Liver (tissue), 9 donors: Measurements from ENCODE around the gene SERHL2. TPM values are rescaled to one million over a fixed set of nuclear protein-coding genes. Genes with fewer than 3 reads are reported as not detected.
A peak's percentile ranks its signal among the peaks of the same experiment; 100 is the strongest.
"Not testable (repeated sequence)": the region's sequence is repeated elsewhere in the genome, so short reads cannot be mapped to it uniquely, and the experiment has no call there.

Source experiments
- DNase-seq: peaks from one replicate; pipeline ENCODE4 v3.0.0-alpha.2; 2017; ENCODE audit warnings: low spot score
- H3K27ac ChIP-seq, 2 donors: one replicate each; pipeline ENCODE4 v1.7.0; 2013; ENCODE audit warnings: inconsistent platforms in 2 of 2, low read length in 2 of 2, control low read depth in 1 of 2, low read depth in 1 of 2, mild to moderate bottlenecking in 1 of 2
- H3K27me3 ChIP-seq, 4 donors: one replicate each; pipeline versions ENCODE4 v1.6.1 to v1.7.0; 2013; ENCODE audit warnings: low read length in 3 of 4, inconsistent platforms in 1 of 4, mild to moderate bottlenecking in 1 of 4, moderate library complexity in 1 of 4; ENCODE audit not compliant: control insufficient read depth in 4 of 4, insufficient read depth in 4 of 4
- H3K36me3 ChIP-seq, 4 donors: one replicate each; pipeline versions ENCODE4 v1.6.1 to v1.7.0; 2013; ENCODE audit warnings: low read length in 3 of 4, mild to moderate bottlenecking in 3 of 4, low read depth in 1 of 4, moderate library complexity in 1 of 4; ENCODE audit not compliant: control insufficient read depth in 4 of 4, insufficient read depth in 3 of 4
- H3K4me1 ChIP-seq, 4 donors: one replicate each; pipeline versions ENCODE4 v1.6.1 to v1.7.0; 2013; ENCODE audit warnings: low read length in 3 of 4, mild to moderate bottlenecking in 3 of 4, moderate library complexity in 1 of 4; ENCODE audit not compliant: control insufficient read depth in 4 of 4, insufficient read depth in 4 of 4
- H3K4me3 ChIP-seq, 3 donors: one replicate each; pipeline versions ENCODE4 v1.6.1 to v1.7.0; 2013; ENCODE audit warnings: low read length in 3 of 3, control low read depth in 1 of 3, low read depth in 1 of 3, mild to moderate bottlenecking in 1 of 3
- H3K9ac ChIP-seq, 2 donors: one replicate each; pipeline ENCODE4 v1.7.0; 2013; ENCODE audit warnings: low read length in 2 of 2, mild to moderate bottlenecking in 2 of 2, moderate library complexity in 2 of 2, control low read depth in 1 of 2, low read depth in 1 of 2
- H3K9me3 ChIP-seq, 4 donors: one replicate each; pipeline versions ENCODE4 v1.6.1 to v1.7.0; 2013; ENCODE audit warnings: low read length in 3 of 4; ENCODE audit not compliant: control insufficient read depth in 4 of 4
- CTCF ChIP-seq: fragments of 150-350 bp; IDR thresholded peaks from 2 replicates; pipeline ENCODE4 v1.5.1; 2017; ENCODE audit warnings: improper control_type of control experiment, low read depth, low read length; ENCODE audit not compliant: missing input control
- FOXA1 ChIP-seq: IDR thresholded peaks from 2 replicates; pipeline ENCODE4 v1.6.1; 2016; ENCODE audit warnings: antibody characterized with exemption
- FOXA2 ChIP-seq: IDR thresholded peaks from 2 replicates; pipeline ENCODE4 v1.6.1; 2016; ENCODE audit warnings: antibody characterized with exemption
- GABPA ChIP-seq, 2 donors: IDR thresholded peaks in 1 of 2; conservative IDR thresholded peaks in 1 of 2; 2 replicates each; pipeline ENCODE4 v1.6.1; 2016; ENCODE audit warnings: antibody characterized with exemption in 2 of 2, mild to moderate bottlenecking in 1 of 2, moderate library complexity in 1 of 2
- HNF4A ChIP-seq, 2 donors: conservative IDR thresholded peaks; 2 replicates each; pipeline ENCODE4 v1.6.1; 2016; ENCODE audit warnings: antibody characterized with exemption in 2 of 2, mild to moderate bottlenecking in 2 of 2
- HNF4G ChIP-seq: IDR thresholded peaks from 2 replicates; pipeline ENCODE4 v1.6.1; 2016; ENCODE audit warnings: antibody characterized with exemption
- JUND ChIP-seq, 2 donors: IDR thresholded peaks; 2 replicates each; pipeline ENCODE4 v1.6.1; 2016; ENCODE audit warnings: antibody characterized with exemption in 2 of 2
- MAX ChIP-seq: IDR thresholded peaks from 2 replicates; pipeline ENCODE4 v1.6.1; 2016; ENCODE audit warnings: antibody characterized with exemption
- NR2F2 ChIP-seq: IDR thresholded peaks from 2 replicates; pipeline ENCODE4 v1.6.1; 2016; ENCODE audit warnings: antibody characterized with exemption
- RAD21 ChIP-seq, 2 donors: IDR thresholded peaks; 2 replicates each; pipeline ENCODE4 v1.6.1; 2016; ENCODE audit warnings: antibody characterized with exemption in 2 of 2, mild to moderate bottlenecking in 2 of 2
- RXRA ChIP-seq, 2 donors: IDR thresholded peaks; 2 replicates each; pipeline ENCODE4 v1.6.1; 2017 to 2018; ENCODE audit warnings: antibody characterized with exemption in 2 of 2, mild to moderate bottlenecking in 1 of 2
- SP1 ChIP-seq: IDR thresholded peaks from 2 replicates; pipeline ENCODE4 v1.6.1; 2018; ENCODE audit warnings: antibody characterized with exemption, mild to moderate bottlenecking
- TAF1 ChIP-seq: conservative IDR thresholded peaks from 2 replicates; pipeline ENCODE4 v1.6.1; 2016; ENCODE audit warnings: antibody characterized with exemption, mild to moderate bottlenecking
- YY1 ChIP-seq: IDR thresholded peaks from 2 replicates; pipeline ENCODE4 v1.6.1; 2016; ENCODE audit warnings: antibody characterized with exemption, mild to moderate bottlenecking
- WGBS: extraction: QIAGEN DNeasy Blood & Tissue Kit; methylation state at CpG from one replicate; pipeline ENCODE4 v1.1.7; 2013; 5-methylcytosine and 5-hydroxymethylcytosine counted together
- polyA plus RNA-seq, 2 donors: library from polyadenylated mRNA; stranded (reverse) in 1 of 2; unstranded in 1 of 2; fragments of 200-250 nt in 1 of 2; fragments of >200 nt in 1 of 2; fragmentation: Nextera tagmentation in 1 of 2; extraction: Ambion mirVana in 1 of 2; gene quantifications; one replicate each; pipeline versions ENCODE4 v1.2.1 to v1.2.3, GENCODE V29; 2013 to 2015
- total RNA-seq, 2 donors: library from RNA; depleted of rRNA; stranded (reverse); fragments of >200 nt; gene quantifications; one replicate each; pipeline ENCODE4 v1.2.3, GENCODE V29; 2014
- TF ChIP-seq, protein P1 (sequence below): IDR thresholded peaks from 2 replicates; pipeline ENCODE4 v1.6.1; 2016; ENCODE audit warnings: antibody characterized with exemption
- TF ChIP-seq, protein P2 (sequence below): IDR thresholded peaks from 2 replicates; pipeline ENCODE4 v1.6.1; 2016; ENCODE audit warnings: antibody characterized with exemption, mild to moderate bottlenecking
- TF ChIP-seq, protein P3 (sequence below): IDR thresholded peaks from 2 replicates; pipeline ENCODE4 v1.6.1; 2016; ENCODE audit warnings: antibody characterized with exemption
- donor health status: healthy.
- donor health status: healthy.
- donor health status: healthy.
- donor health status: healthy.
- donor health status: healthy.

The SERHL2 gene
- total and polyA plus RNA-seq, 4 donors, result 0.51 to 1.6 (median 0.69) TPM

DNA sequence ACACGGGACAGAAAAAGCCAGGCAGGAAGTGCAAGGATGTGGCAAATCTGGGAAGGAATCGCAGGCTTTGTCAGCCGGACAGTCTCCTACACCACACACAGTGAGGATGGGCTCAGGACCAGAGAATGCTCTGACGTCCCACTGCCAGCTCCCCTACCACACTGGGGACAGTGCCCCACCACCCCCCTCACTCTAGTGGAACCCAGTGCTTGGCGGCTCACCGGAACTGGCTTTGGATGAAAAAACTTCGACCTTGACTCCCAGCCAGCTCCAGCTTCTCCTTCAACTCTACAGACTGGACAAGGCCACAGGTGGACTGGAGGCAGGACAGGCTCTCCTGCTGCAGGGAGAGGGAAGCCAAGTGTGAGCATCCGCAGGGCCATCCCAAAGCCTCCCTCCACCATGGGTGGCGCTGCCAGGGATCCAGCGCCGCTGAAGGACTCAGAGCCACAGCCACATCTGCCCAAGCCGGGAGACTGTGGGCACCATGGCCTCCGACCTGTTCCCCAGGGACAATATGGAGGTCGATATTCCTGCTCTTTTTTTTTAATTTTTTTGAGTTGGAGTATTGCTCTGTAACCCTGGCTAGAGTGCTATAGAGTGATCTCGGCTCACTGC, 24.0 kb downstream of the SERHL2 start:
- no peak overlapping the region for H3K27ac ChIP-seq
- no peaks in the 10 kb centered on the region for H3K27me3 ChIP-seq
- WGBS, result 88% methylated on average over 15 of the region's 15 CpGs
- no peak for TF ChIP-seq FOXA2
- TF ChIP-seq RXRA (IDR thresholded peaks at IDR 0.05), result no peak
- TF ChIP-seq, protein P1, sequence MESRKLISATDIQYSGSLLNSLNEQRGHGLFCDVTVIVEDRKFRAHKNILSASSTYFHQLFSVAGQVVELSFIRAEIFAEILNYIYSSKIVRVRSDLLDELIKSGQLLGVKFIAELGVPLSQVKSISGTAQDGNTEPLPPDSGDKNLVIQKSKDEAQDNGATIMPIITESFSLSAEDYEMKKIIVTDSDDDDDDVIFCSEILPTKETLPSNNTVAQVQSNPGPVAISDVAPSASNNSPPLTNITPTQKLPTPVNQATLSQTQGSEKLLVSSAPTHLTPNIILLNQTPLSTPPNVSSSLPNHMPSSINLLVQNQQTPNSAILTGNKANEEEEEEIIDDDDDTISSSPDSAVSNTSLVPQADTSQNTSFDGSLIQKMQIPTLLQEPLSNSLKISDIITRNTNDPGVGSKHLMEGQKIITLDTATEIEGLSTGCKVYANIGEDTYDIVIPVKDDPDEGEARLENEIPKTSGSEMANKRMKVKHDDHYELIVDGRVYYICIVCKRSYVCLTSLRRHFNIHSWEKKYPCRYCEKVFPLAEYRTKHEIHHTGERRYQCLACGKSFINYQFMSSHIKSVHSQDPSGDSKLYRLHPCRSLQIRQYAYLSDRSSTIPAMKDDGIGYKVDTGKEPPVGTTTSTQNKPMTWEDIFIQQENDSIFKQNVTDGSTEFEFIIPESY, result no peak
- no peak for TF ChIP-seq MAX
- no peak for TF ChIP-seq HNF4A (conservative IDR thresholded peaks at IDR 0.05)
- no peak for TF ChIP-seq FOXA1
- TF ChIP-seq SP1, result no peak
- no peak for TF ChIP-seq JUND (IDR thresholded peaks at IDR 0.05)
- no peak for TF ChIP-seq TAF1
- no peak for TF ChIP-seq HNF4G
- no peak for TF ChIP-seq YY1
- TF ChIP-seq NR2F2, result no peak
- TF ChIP-seq, protein P2, sequence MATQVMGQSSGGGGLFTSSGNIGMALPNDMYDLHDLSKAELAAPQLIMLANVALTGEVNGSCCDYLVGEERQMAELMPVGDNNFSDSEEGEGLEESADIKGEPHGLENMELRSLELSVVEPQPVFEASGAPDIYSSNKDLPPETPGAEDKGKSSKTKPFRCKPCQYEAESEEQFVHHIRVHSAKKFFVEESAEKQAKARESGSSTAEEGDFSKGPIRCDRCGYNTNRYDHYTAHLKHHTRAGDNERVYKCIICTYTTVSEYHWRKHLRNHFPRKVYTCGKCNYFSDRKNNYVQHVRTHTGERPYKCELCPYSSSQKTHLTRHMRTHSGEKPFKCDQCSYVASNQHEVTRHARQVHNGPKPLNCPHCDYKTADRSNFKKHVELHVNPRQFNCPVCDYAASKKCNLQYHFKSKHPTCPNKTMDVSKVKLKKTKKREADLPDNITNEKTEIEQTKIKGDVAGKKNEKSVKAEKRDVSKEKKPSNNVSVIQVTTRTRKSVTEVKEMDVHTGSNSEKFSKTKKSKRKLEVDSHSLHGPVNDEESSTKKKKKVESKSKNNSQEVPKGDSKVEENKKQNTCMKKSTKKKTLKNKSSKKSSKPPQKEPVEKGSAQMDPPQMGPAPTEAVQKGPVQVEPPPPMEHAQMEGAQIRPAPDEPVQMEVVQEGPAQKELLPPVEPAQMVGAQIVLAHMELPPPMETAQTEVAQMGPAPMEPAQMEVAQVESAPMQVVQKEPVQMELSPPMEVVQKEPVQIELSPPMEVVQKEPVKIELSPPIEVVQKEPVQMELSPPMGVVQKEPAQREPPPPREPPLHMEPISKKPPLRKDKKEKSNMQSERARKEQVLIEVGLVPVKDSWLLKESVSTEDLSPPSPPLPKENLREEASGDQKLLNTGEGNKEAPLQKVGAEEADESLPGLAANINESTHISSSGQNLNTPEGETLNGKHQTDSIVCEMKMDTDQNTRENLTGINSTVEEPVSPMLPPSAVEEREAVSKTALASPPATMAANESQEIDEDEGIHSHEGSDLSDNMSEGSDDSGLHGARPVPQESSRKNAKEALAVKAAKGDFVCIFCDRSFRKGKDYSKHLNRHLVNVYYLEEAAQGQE, result no peak
- TF ChIP-seq RAD21 (IDR thresholded peaks at IDR 0.05), result no peak
- TF ChIP-seq, protein P3, sequence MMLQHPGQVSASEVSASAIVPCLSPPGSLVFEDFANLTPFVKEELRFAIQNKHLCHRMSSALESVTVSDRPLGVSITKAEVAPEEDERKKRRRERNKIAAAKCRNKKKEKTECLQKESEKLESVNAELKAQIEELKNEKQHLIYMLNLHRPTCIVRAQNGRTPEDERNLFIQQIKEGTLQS, result no peak
- TF ChIP-seq GABPA (IDR thresholded peaks at IDR 0.05 in 1 of 2, conservative IDR thresholded peaks at IDR 0.05 in 1 of 2), result no peak
- no peak for TF ChIP-seq CTCF
- DNase-seq, result no peak
- no peaks in the 10 kb centered on the region for H3K9me3 ChIP-seq
- no peak overlapping the region for H3K4me3 ChIP-seq
- H3K4me1 ChIP-seq, result peaks cover 0 to 9% (median 2%) of the 10 kb centered on the region in 4 donors
- no peak overlapping the region for H3K9ac ChIP-seq
- peaks cover 0 to 19% (median 10%) of the 10 kb centered on the region in 4 donors for H3K36me3 ChIP-seq

DNA sequence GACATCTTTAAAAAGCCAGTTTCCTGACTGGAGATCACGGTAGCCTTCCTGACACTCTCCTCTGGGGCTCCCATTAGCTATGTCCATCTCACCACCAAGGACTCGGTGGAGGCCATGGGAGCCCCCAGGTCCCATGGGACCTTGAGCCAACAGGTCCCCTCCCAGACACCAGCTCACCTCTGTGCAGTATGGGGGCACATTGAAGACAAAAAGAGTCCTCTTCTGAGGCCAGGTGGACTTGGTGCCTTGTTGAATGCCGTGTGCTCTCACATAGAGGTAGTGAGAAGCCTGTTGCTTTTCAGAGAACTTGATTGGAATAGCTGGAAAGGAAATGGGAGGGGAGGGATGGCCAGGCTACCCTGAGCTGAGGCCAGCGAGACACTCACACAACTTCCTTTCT, 26.3 kb downstream of the SERHL2 start:
- H3K4me1 ChIP-seq, H3K9me3 ChIP-seq, H3K27me3 ChIP-seq, H3K27ac ChIP-seq, H3K4me3 ChIP-seq, DNase-seq, H3K9ac ChIP-seq: not testable (repeated sequence)
- 91% methylated on average over 3 of the region's 4 CpGs for WGBS
- peaks cover 9 to 26% (median 14%) of the 10 kb centered on the region in 4 donors for H3K36me3 ChIP-seq

GRCh38 chr22:42581194-42581761, 27.5 kb downstream of the SERHL2 start:
- not testable (repeated sequence) for H3K27ac ChIP-seq, H3K9me3 ChIP-seq, H3K9ac ChIP-seq, DNase-seq, H3K4me1 ChIP-seq, H3K27me3 ChIP-seq
- peaks cover 20 to 38% (median 22%) of the 10 kb centered on the region in 4 donors for H3K36me3 ChIP-seq
- 4% methylated on average over 13 of the region's 22 CpGs for WGBS
- peak overlapping the region in 2 of 3 donors; percentile 73 to 76 for H3K4me3 ChIP-seq
